ENCODE results near the gene LRG1. TPM values are rescaled to one million over a fixed set of nuclear protein-coding genes. Genes with fewer than 3 reads are reported as not detected.

Gene LRG1
- total and polyA plus RNA-seq, 9 of the 15 experiments (the other 6 are each of a cell fraction or from before 2014, with no cell fraction given) = 1.5 to 11.9 (median 8.7) TPM

- Histone ChIP-seq H3K4me3 (no peak overlapping the region), H4K20me1 (replicated peaks; ENCODE audit: control insufficient read depth, insufficient read depth, low read length) (0 out of 2 replicates have a peak, but pooled peaks cover 3% of the 10 kb centered on the region), H3K27me3 (ENCODE audit: control insufficient read depth in 2 of 2, insufficient read depth in 2 of 2, low read length in 2 of 2) (peaks cover 7 to 26% of the 10 kb centered on the region in 2 experiments; a peak in 3 of 5 replicates), H3K4me2 (ENCODE audit: insufficient read depth, low read length) (no peak overlapping the region), H3K79me2 (ENCODE audit: control insufficient read depth, insufficient read depth, low read length) (no peaks in the 10 kb centered on the region), H3K9me3 (replicated peaks; ENCODE audit: control insufficient read depth, insufficient read depth, low read depth, low read length) (no peaks in the 10 kb centered on the region), H3K36me3 (ENCODE audit: control insufficient read depth, insufficient read depth, low read length) (no peaks in the 10 kb centered on the region), H3K9me1 (ENCODE audit: control insufficient read depth, insufficient read depth, low read length) (no peaks in the 10 kb centered on the region), H2AFZ (ENCODE audit: low read depth, low read length) (no peak overlapping the region), H3K27ac (ENCODE audit: extremely low read depth, low read depth, low read length) (no peak overlapping the region), H3K9ac (ENCODE audit: insufficient read depth in 1 of 2, low read depth in 2 of 2, low read length in 2 of 2) (peak overlapping the region in 1 of 2 experiments; percentile 61; a peak in 2 of 4 replicates), H3K4me1 (replicated peaks in 1 of 2; ENCODE audit: control insufficient read depth in 2 of 2, insufficient read depth in 2 of 2, low read length in 2 of 2) (peaks cover 0 to 29% of the 10 kb centered on the region in 2 experiments; a peak in 2 of 5 replicates)
- in situ Hi-C loops (cut with MboI) (loop anchor here (5.0 kb wide), 1 partner anchor 245 kb away; no protein-coding TSS in a partner anchor), intact Hi-C loops (cut with micrococcal nuclease) (no loop called here)
- WGBS (ENCODE audit: insufficient coverage, low coverage, missing lambda C conversion rate) = 20% methylated on average over 12 of the region's 24 CpGs
- TF ChIP-seq IRF1 (CRISPR knock-in tag; IDR thresholded peaks at IDR 0.05; ENCODE audit: borderline replicate concordance) (no peak), NFXL1 (CRISPR knock-in tag; IDR thresholded peaks at IDR 0.05) (no peak), FOXA3 (CRISPR knock-in tag; conservative IDR thresholded peaks at IDR 0.05 in 1 of 2, IDR thresholded peaks at IDR 0.05 in 1 of 2) (no peak), ZNF507 (tag; conservative IDR thresholded peaks at IDR 0.05) (no peak), SUPT5H (IDR thresholded peaks at IDR 0.05) (no peak), BCOR (IDR thresholded peaks at IDR 0.05) (0 out of 2 replicates have a peak, but pooled peaks have one; percentile 36), RBM25 (IDR thresholded peaks at IDR 0.05; ENCODE audit: low read depth, low read length, severe bottlenecking) (peak; percentile 47), U2AF2 (optimal IDR thresholded peaks at IDR 0.05; ENCODE audit: low read depth, low read length) (no peak)
- ChIA-PET CTCF (ENCODE audit: low intra/inter-chr PET ratio) (no interaction called here), POLR2A (interaction anchor here (1.2 kb wide), 1 partner anchor 22 kb away, joined by 3 read pairs; the partner anchor contains the start of gene LRG1)
- BruUV-seq (replicated peaks) = no TSS peak
- FAIRE-seq = no peak
- DNase-seq (ENCODE audit: extremely low read depth in 1 of 4, low spot score in 3 of 4) = no peak
- ATAC-seq = no peak
These were observed 22.3 kb downstream of the LRG1 start for GRCh38 chr19:4517451-4518057.
